HG03097 (cell line): ENCODE data around the gene FANCC.

Experiments used
- ATAC-seq: cut with Tn5 transposase; IDR thresholded peaks from one replicate; pipeline ENCODE4 v1.9.1; 2021; ENCODE audit not compliant: unreplicated experiment, low FRiP score

The FANCC gene

DNA sequence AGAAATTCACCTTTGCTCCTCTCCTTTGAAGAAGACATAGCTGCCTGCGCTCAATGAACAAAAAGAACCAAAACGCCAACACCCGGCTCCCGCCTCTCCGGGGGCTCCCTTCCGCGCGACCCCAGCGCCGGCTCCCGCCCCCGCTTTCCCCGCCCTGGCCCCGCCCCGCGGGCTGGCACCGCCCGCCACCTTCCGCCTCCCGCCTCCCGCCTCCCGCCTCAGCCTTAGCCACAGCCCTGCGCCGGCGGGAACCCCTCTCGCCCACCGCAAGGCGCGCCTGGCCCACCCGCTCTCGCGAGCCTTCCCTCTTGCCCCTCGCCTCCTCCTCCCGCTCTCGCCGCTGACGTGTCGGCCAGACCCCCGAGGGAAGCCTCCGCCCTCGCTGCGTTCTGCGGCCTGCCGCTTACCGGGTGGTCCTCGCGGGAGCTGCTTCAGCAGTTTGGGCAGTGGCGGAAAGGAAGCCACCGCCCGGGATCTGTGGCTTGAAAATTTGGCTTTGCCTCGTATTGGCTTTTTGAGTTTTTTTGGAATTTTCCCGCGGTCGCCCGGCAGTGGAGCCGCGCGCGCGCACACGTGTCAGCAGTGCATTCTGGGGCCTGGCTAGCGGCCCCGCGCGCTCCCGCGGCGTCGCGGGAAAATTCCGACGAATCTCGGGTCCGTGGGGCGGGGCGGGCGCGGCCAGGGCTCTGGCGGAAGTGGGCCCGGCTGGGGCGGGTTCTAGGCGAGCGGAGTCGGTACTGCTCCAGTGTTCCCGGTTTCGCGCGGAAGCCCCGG lies at the start of gene FANCC:
FANCC (minus strand) TSS at position 591 of the 774 bp plus-strand sequence. CDS start 68,418 bp downstream, outside the sequence.
- ATAC-seq = peak; percentile 64

- no peak for ATAC-seq
Measured at GRCh38 chr9:95366731-95367325, 49.3 kb upstream of the FANCC start.

- ATAC-seq = no peak
Measured at GRCh38 chr9:95365766-95366165, 48.3 kb upstream of the FANCC start.

DNA sequence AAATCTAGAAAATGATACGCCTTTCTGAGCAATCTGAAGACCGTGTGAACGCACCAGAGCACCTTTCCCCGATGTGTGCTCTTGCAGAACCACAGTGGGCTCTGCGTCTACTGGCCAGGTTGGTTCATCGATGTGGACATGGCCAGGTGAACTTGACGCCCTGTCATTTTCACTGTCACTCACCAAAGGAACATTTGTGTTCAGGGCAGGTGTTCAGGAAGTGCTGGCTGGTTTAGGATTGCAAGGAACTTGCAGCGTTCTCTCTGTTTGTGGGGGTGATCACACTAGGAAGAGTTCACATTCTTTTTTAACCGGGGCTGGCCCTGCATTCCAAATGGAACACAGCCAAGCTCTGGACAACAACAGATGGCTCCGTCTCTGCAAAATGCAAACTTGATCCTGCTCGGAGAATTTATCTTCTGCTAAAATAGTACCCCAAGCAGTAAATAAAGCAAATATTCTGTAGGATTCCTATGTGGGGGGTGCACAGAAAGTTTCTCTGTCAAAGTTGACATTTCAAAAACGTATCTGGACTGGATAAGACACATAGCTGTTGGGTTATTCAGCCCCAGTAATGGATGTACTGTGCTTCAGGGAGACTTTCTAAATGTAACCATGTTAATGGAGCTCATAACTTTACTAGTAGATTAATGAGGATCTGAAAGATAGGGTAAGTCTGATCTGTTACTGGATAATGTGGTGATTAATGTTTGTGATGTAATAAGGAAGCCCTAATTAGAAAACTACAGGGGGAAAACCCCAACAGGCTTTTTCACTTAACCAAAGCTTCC lies 45.7 kb upstream of the FANCC start:
- ATAC-seq = no peak

DNA sequence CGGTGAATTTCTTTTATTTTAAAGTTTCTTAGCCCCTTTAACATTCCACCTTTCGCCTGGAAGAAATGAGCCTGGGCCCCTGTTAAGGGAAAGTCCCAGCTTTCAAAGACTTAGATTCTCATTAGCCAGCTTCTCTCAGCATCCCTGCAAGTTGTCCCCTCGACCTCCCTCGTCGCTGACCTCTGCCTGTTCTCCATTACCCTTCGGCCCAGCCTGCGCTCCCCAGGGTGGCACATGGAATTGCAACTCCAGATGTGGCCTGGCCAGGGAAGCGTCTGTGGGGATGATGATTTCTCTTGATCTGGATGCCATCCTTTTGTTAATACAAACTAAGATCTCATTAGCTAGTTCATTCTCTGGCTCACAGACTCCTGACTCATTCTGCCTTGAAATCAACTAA lies 43.4 kb upstream of the FANCC start:
- no peak for ATAC-seq

GRCh38 chr9:95357316-95357715 lies 39.8 kb upstream of the FANCC start:
- no peak for ATAC-seq

GRCh38 chr9:95355500-95355899 lies 38.0 kb upstream of the FANCC start:
- no peak for ATAC-seq

GRCh38 chr9:95351051-95351450 lies 33.5 kb upstream of the FANCC start:
- no peak for ATAC-seq

DNA sequence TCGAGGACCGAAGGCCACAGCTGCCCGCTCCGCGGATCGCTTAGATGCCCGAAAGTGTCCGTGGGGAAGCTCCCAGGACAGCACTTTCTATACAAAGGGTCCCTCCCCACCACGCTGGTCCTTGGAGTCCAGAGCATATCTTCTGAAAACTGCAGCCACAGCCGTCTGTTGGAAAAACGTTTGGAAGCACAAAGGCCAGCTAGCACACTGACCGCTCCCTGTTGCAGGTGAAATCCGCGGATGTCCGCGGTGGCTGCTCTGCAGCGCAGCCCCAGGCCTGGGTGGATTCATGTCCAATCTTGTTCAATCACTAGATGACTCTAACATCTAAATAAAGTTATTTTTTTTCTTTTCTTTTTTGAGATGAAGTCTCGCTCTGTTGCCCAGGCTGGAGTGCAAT lies 32.8 kb upstream of the FANCC start:
- no peak for ATAC-seq

DNA sequence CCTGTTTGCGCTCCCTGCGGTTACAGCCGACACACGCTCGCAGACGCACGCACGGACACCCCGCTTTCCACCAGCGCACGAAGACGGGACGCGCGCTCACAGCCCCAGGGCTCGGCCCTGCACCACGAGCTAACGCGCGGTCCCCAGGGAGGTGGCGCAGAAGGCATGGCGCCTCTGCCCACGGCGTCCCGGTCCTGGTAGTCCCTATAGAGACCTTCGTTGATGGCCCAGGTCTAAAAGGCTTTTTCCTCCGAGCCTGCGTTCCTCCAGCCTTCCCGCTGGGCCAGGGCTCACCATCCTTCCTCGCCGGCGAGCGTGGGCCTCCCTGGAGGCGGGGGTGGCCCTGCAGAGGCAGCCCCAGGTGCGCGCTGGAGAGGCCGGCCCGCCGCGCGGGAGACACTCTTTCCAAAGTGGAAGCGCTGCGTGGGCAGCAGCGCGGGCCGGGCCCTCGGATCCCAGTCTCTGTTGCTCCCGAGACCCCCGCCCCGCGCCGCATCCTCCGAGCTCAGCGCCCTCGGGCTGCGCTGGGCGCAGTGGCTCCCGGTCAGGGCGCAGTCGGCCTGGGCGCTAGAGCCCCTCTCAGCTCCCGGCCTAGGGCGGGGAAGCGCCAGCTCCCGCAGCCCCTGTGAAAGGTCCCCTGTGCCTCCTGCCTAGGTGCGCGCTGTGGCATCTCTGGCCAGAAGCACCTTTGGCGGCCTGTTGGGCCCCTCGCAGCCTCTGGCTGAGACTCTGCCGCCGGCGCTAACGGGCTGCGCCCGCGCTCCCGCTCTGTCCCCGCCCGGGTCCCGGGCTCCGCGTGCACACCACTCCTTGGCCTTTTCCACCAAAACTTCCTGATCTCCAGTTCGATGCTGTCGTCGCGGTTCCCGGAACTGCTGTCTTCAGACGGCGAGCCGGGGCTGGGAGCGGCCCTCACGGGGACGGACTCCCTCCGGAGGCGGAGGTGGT lies 31.9 kb upstream of the FANCC start:
- ATAC-seq = no peak

- no peak for ATAC-seq
Measured at GRCh38 chr9:95346021-95346420, 28.5 kb upstream of the FANCC start.

GRCh38 chr9:95344735-95345325 lies 27.3 kb upstream of the FANCC start:
- ATAC-seq = no peak

- ATAC-seq = no peak
Measured at GRCh38 chr9:95343725-95344287, 26.3 kb upstream of the FANCC start.

DNA sequence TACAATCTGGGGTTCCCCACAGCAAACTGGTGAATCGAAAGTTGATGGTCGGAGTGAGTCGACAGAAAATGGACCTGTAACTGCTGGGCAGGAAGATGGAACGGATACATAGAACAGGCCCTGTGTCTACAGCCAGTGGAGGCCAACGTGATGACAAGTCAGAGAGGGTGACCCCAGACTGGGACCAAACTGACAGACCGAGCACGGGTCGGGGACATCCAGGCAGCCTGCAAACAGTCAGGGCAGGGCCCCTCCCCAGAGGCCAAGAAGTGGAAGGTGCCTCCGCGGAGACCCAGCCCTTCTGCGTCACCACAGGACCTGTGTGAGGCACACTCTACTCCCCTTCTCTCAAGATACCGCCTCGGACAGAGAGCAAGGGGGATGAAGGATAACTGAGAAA lies 25.1 kb upstream of the FANCC start:
- no peak for ATAC-seq

DNA sequence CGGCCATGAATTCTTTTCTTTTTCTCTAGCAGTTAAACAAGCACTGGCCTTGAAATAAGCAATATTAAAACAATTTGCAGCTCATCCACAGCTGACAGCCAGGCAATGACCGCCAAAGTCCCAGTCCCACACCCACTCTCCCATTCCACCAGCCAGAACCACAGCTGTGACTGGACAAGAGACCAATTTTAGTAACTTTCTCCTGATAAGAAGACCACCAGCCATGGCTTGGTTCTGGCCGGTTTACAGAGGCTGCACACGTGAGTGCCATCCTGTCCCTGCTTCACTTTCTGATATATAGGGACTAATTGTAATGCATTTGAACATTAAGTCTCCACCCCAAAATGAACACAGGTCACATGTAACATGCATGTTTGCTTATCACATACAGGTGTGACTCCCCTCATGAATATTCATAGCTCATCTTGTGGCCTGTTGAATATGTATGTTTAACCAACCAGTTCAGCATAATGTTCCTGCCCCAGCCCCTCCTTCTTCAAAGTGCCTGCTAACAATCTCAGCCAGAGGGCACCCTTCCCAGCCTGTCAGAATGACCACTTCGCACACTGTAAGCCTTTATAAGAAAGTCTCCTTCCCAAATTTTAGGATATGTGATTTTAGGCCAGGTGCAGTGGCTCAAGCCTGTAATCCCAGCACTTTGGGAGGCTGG lies 23.9 kb upstream of the FANCC start:
- ATAC-seq = no peak

DNA sequence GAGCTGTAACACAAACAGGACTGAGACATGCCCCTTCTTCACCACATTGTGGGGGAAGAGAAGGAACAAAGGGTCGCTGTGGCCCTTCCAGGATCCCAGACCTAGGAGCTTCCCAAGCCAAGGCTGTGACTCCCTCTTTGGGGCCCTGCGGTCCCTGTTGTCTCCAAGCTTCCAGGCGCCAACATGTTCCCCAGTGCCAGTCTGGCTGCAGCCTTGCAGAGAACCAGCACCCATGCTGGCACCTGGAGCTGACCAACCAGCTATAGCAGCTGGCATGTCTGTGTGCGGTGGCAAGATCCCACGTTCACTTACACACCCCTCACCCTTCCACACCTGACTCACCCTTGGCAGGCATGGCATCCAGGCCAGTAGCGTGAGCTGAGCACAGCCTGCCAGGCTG lies 20.7 kb upstream of the FANCC start:
- ATAC-seq = no peak

DNA sequence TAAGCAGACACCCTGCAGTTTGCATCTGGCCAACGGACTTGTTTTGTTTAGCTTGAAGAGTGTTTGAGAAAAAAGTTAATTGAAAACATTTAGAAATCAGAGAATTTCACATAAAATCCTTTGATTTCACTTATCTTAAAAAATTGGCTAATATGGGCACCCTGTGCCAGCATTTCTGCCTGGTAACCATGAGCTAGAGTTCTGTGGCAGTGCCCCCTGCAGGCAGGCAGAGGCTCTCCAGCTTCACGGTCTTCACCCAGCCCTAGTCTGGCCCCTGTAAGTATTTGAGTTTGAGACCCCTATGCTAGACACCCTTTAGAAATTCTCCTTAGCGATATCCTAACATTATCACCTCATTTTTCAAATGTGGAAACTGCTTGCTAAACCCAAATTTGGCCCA lies 18.8 kb upstream of the FANCC start:
- ATAC-seq = no peak

DNA sequence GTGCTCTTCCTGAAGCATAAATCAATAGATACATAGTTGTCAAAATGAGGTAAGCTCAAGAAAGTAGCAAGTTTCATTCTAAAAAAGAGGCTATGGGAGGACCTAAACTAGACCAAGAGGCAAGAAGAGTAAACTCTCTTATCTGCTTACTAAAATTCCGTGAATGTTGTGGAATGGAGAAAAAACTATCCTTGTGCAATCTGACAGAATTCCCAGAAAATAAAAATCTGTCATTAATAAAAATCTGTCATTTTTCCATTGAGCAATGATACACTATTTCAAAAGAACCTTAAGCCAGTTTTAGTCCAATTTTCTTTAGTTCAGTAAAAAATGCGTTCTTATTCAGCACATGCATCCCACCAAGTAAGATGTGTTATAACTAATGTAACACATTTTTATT lies 15.9 kb upstream of the FANCC start:
- ATAC-seq = no peak

- no peak for ATAC-seq
Measured at GRCh38 chr9:95332860-95333259, 15.4 kb upstream of the FANCC start.
